Measurements from ENCODE around the gene GYG1.

Gene GYG1

GRCh38 chr3:149058602-149059001, 67.3 kb downstream of the GYG1 start:
- TF ChIP-seq CTCF (conservative IDR thresholded peaks at IDR 0.05) = no peak
- no peak for TF ChIP-seq ZFX (IDR thresholded peaks at IDR 0.05)
- no peak overlapping the region for H3K27ac ChIP-seq

GRCh38 chr3:149061776-149062175, 70.4 kb downstream of the GYG1 start:
- no peak overlapping the region for H3K27ac ChIP-seq
- TF ChIP-seq ZFX (IDR thresholded peaks at IDR 0.05) (no peak), CTCF (conservative IDR thresholded peaks at IDR 0.05) (no peak)

GRCh38 chr3:149067883-149068282, 76.5 kb downstream of the GYG1 start:
- TF ChIP-seq CTCF (conservative IDR thresholded peaks at IDR 0.05) (no peak), ZFX (IDR thresholded peaks at IDR 0.05) (no peak)
- H3K27ac ChIP-seq = no peak overlapping the region

Data from C4-2B (cell line).